NCI-H524 (cell line): ENCODE data around the gene EFCAB13.

Experiments used
- DNase-seq, 2 experiments: peaks; one replicate each; lab custom pipeline; 2025; lab: John Stamatoyannopoulos, UW

EFCAB13 gene

DNA sequence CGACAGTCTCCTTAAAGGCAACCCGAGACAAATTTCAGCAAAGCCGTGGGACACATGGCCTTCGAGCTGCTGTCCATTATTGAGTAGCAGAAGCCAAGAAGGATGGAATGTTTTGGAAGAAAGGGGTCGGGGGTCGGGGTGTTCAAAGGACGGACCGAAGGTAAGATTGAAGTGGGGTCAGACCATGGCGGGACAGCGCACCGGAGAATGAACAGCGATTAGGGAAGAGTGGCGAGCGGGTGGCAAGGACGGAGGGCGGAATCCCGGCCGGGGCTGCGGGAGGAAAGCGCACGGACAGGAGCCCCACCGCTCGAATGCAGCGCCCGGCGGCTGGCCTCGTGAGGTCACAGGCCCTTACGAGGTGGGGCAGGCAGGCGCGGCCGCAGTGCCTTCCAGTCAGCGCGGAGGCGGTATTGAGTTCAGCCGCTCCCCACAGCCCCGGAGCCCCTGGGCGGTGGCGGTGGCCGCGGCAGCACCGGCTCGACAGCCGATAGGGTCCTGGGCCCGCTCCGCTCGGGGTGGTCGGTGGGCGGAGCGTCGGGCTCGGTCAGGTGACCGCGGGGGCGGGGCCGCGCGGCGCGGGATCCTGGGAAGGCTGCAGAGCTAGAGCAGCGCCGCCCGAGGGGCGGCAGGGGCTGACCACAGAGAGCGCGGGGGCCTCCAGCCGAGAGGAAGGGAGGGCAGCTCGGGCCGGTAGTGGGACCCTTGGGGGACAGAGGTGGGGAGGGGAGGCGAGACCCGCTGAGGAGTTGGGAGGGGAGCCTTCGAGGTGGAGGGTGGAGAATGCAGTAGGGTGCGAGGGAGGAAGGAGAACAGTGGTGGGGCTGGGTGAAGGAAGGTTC lies at the start of gene EFCAB13:
EFCAB13 (plus strand) TSS at position 574 of the 842 bp plus-strand sequence. CDS start 4,399 bp downstream, outside the sequence.
- peak; percentile 81 to 92 for DNase-seq

DNA sequence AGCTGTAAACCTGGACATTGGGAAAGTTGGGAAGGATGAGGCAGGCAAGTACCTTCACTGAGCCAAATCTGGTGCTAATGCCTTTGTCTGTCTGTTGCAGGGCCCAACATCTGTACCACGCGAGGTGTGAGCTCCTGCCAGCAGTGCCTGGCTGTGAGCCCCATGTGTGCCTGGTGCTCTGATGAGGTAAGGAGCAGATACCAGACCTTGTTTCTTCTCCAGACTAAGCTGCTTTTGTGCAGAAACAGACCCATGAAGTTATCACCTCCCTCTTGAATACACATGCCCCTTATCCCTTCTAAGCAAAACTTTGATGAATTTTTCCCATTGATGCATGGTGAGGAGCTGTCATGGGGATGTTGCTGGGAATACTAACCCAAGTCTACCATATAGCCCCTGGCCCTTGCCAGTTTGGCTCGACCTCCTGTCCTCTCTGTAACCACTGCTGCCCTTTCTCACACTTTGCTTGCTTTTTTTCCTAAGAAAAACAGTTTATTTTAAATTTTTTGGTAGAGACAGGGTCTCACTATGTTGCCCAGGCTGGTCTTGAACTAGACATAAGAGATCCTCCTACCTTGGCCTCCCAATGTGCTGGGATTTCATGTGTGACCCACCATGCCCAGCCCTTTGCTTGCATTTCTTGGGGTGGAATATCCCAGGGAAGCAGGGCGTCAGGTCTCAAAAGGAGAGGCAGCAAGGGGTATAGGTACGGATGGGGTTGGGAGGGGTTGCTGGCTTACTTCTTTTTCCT lies 49.3 kb upstream of the EFCAB13 start:
- DNase-seq: no peak

- DNase-seq: no peak
Observed at GRCh38 chr17:47275245-47275984, 48.3 kb upstream of the EFCAB13 start.

GRCh38 chr17:47276444-47276843 lies 47.3 kb upstream of the EFCAB13 start:
- no peak for DNase-seq

DNA sequence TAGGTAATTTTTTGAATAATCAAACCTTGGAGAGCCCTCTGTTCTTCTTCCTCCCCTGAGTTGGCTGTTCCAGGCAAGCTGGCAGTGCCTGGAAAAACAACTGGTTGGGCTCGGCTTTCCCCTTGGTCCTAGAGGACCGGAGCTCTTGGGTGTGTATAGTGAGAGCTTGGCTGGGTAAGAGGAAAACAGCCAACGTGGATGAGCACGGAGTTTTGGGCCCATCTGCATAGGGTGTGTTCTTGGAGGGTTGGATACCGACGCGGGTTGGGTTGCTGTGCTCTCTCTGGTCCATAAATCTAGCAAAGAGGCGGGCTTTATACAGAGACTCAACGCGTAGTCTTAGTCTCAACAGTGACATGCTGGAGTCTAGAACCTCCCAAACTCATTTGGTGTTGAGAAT lies 46.9 kb upstream of the EFCAB13 start:
- peak in 1 of 2 experiments; percentile 12 for DNase-seq

DNA sequence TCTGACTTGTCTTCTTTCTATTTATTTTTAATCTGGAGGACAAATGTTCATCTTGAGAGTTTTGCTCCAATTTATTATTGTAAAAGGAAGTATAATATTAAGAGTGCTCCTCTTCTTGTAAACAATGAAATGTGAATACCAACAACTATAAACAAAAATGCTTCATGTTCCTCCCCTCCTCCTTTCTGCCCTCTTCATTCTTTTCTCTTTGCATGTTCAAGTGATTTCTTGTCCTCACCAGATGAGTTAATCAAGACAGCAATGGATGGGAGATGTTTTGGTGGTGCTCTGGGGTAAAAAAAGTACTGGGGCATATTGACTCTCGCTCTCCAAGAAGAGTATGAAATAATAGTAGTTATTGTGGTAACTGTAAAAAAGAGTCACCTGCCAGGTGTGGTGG lies 45.8 kb upstream of the EFCAB13 start:
- DNase-seq: no peak

DNA sequence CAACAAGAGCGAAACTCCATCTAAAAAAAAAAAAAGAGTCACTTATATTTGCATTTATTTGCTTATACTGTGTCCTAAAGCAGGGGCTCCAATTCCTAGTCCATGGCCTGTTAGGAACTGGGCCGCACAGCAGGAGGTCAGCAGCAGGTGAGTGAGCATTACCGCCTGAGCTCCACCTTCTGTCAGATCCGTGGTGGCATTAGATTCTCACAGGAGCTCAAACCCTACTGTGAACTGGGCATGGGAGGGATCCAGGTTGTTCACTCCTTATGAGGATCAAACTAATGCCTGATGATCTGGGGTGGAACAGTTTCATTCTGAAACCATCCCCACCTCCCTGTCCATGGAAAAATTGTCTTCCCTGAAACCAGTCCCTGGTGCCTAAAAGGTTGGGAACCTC lies 45.2 kb upstream of the EFCAB13 start:
- DNase-seq: no peak

DNA sequence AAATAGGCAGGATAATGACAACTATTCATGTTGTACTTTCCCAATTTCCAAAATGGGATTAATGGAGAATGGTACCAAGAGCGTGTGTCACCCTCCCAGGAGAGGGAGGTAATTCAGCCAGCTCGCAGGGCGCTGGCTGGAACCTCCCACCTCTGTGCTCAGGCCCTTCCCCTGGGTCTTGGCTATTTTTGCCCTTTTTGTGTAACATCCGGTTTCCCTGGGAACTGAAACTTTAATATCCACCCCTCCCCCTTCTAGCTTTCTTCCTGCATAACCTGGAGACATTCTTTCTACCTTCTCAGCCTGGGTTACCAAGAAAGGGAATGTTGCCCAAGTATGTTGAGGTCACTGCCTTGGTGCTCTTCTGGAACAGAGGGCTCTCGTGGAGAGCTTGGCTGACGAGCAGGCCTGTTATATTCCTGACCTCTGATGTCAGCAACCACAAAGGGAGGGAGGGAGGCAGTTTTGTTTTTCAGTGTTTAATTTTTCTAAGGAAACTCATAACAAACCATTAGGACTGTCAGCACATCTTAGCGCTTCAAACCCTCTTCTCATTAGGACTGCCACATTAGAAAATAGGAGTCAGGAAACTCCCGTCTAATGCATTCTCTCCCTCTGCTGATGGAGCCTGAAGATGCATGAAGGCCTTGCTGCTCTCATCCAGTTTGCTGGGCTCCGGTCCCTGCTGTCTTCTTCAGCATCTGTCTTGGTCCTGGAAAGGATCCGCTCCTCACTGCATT lies 44.5 kb upstream of the EFCAB13 start:
- DNase-seq: no peak

DNA sequence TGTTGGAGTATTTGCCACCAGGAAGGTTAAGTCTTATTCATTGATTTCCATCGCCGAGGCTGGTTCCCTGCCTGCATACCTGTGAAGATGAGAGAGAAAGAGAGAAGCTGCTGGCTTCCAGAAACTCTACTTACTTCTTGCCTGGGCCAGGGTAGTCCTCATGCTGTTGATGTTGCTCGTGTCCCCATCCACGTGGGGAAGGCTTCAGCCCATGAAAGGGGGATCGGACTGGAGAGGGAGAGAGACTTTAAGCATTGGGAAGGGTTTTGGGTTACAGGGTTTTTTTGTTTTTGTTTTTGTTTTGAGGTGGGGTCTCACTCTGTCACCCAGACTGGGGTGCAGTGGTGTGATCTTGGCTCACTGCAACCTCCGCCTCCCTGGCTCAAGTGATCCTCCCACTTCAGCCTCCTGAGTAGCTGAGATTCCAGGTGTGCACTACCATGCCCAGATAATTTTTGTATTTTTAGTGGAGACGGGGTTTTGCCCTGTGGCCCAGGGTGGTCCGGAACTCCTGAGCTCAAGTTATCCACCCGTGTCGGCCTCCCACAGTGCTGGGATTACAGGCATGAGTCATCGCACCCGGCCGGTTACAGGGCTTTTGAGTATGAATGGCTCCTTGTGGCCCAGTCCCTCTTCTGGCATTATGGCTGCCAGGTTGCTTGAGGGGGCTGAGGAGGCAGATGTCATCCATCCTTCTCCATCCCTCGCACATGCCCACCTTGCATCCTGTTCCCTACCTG lies 43.5 kb upstream of the EFCAB13 start:
- no peak for DNase-seq

- DNase-seq: no peak
Observed at GRCh38 chr17:47281216-47281615, 42.5 kb upstream of the EFCAB13 start.

- no peak for DNase-seq
Observed at GRCh38 chr17:47285003-47285402, 38.8 kb upstream of the EFCAB13 start.

- DNase-seq: no peak
Observed at GRCh38 chr17:47286198-47286914, 37.4 kb upstream of the EFCAB13 start.

DNA sequence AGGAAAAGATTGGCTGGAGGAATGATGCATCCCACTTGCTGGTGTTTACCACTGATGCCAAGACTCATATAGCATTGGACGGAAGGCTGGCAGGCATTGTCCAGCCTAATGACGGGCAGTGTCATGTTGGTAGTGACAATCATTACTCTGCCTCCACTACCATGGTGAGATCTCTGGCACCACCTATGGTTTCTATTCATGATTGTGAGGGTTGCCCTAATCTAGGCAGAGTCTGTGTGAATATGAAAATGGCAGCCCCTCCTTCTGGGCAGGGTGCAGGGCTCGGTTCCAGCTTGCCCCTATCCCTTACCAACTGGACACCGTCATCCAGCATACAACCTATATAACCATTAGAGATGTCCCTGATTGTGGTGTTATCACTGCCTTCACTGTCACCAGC lies 36.7 kb upstream of the EFCAB13 start:
- DNase-seq: no peak

- no peak for DNase-seq
Observed at GRCh38 chr17:47287639-47288038, 36.1 kb upstream of the EFCAB13 start.

DNA sequence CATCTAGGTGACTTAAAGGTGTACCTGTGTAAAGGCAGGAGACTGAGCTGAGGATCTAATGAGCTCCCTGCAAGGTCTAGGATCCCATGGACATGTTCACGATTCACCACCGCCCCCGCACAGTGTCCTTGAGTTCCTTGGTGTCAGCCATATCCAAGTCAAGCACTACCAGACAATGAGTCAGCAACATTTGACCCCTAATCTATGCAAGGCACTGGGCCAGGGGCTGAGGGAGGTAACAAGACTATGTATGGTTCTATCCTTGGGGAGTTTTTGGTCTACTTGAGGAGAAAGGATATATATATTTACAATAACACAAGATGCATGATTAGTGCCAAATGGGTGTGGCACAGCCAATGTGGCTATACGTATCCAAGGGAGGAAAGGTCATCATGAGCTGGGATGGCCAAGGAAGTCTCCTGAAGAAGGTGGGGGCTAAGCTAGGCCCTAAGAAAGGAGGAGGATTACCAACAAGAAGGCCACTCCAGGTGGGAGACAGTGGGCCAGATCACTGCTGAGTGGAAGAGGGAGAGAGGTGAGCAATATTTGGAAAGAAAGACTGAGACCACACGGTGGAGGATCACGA lies 35.1 kb upstream of the EFCAB13 start:
- DNase-seq: no peak

DNA sequence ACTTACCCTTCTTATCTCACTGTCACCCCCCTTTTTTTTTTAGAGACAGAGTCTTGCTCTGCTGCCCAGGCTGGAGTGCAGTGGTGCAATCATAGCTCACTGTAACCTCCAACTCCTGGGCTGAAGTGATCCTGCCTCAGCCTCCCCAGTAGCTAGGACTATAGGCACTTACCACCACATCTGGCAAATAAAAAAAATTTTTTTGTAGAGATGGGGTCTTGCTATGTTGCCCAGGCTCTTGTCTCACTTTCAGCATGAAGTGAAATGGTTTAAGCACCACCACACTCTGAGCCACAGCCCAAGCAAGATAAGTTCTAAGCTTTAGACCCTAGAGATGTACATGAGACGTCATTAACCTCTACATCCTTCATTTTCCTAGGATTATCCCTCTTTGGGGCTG lies 34.5 kb upstream of the EFCAB13 start:
- no peak for DNase-seq

DNA sequence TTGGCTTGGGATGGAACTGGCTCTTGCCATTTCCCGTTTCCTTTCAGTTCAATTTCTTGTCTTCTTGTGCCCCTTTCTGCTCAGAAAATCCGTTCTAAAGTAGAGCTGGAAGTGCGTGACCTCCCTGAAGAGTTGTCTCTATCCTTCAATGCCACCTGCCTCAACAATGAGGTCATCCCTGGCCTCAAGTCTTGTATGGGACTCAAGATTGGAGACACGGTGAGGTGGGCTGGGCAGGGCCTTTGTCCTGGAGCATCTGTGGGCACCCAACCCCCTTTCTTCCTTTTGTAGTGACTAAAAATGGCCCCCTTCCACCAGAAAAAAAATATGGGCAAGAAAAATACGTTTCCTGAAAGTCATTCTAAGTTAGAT lies 32.9 kb upstream of the EFCAB13 start:
- DNase-seq: no peak

- DNase-seq: no peak
Observed at GRCh38 chr17:47291242-47291873, 32.4 kb upstream of the EFCAB13 start.

DNA sequence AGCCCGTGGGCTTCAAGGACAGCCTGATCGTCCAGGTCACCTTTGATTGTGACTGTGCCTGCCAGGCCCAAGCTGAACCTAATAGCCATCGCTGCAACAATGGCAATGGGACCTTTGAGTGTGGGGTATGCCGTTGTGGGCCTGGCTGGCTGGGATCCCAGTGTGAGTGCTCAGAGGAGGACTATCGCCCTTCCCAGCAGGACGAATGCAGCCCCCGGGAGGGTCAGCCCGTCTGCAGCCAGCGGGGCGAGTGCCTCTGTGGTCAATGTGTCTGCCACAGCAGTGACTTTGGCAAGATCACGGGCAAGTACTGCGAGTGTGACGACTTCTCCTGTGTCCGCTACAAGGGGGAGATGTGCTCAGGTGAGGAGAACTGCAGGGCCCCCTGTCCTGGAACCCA lies 31.5 kb upstream of the EFCAB13 start:
- no peak for DNase-seq
